Esophagus muscularis mucosa (tissue), 3 donors: Measurements from ENCODE around the gene FAM24B.

Experiments
- POLR2A ChIP-seq: fragments of 450-650 bp; IDR thresholded peaks from one replicate; pipeline ENCODE4 v1.6.1; 2017; ENCODE audit warnings: antibody characterized with exemption, moderate library complexity, mild to moderate bottlenecking, low read depth
- POLR2AphosphoS5 ChIP-seq, 2 donors: sonication (generic); formaldehyde crosslinking; IDR thresholded peaks; one replicate each; pipeline ENCODE4 v1.6.1; 2017; ENCODE audit warnings: antibody characterized with exemption in 2 of 2
- TF ChIP-seq, protein P1 (sequence below), 3 experiments: fragments of 200-600 bp in 2 of 3; fragments of 450-650 bp in 1 of 3; sonication (generic) in 2 of 3; IDR thresholded peaks; one replicate each; pipeline ENCODE4 v1.5.1; 2017 to 2019; ENCODE audit warnings: antibody characterized with exemption in 3 of 3, mild to moderate bottlenecking in 2 of 3, moderate library complexity in 1 of 3

DNA sequence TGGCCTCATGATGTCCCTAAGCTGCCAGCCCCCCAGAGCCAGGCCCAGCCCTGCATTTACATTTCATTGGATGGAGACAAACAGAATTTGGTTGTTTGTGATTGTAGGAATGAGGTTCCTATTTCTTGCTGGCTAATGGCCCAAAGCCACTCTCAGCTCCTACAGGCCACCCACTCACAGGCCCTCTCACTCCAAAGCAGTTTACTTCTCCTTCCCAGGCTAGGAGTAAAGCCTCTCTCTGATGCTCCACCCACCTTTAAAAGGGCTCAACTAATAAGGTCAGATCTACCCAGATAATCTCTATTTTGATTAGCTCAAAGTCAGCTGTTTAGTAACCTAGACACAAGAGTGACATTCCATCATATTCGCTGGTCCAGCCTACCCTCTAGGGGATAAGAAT lies 22.5 kb downstream of the FAM24B start:
- TF ChIP-seq, protein P1, sequence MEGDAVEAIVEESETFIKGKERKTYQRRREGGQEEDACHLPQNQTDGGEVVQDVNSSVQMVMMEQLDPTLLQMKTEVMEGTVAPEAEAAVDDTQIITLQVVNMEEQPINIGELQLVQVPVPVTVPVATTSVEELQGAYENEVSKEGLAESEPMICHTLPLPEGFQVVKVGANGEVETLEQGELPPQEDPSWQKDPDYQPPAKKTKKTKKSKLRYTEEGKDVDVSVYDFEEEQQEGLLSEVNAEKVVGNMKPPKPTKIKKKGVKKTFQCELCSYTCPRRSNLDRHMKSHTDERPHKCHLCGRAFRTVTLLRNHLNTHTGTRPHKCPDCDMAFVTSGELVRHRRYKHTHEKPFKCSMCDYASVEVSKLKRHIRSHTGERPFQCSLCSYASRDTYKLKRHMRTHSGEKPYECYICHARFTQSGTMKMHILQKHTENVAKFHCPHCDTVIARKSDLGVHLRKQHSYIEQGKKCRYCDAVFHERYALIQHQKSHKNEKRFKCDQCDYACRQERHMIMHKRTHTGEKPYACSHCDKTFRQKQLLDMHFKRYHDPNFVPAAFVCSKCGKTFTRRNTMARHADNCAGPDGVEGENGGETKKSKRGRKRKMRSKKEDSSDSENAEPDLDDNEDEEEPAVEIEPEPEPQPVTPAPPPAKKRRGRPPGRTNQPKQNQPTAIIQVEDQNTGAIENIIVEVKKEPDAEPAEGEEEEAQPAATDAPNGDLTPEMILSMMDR (IDR thresholded peaks at IDR 0.05), result no peak
- TF ChIP-seq POLR2A (no peak), POLR2AphosphoS5 (IDR thresholded peaks at IDR 0.05) (no peak)
